ENCODE results near the gene XYLT1. TPM values are rescaled to one million over a fixed set of nuclear protein-coding genes. Genes with fewer than 3 reads are reported as not detected.

XYLT1 gene
- total RNA-seq, 1 experiment from 2014 or later: 25.0 TPM

DNA sequence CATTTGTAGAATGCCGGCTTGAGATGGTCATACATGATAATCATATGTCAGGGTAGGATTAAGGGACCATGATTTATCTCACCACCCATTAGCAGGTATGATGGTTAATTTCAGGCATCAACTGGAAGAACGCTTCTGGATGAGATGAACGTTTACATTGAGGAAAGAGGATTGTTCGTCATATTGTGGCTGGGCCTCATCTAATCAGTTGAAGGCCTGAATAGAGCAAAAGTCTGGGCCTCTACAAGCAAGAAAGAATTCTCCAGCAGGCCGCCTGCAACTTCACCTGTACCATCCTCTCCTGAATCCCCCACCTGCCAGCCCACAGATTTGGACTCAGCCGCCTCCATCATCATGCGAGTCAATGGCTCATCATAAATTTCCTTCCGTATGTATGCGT lies 30.6 kb upstream of the XYLT1 start:
- CTCF ChIA-PET: no interaction called here
- Mint-ChIP-seq H3K36me3 (peaks cover 7% of the 10 kb centered on the region; the same call in 1 of the 2 replicates), H3K9me3 (peaks cover 19% of the 10 kb centered on the region), H3K27ac (no peak overlapping the region), H3K27me3 (ENCODE audit: low read depth) (no peaks in the 10 kb centered on the region; the same call in 1 of the 2 replicates), H3K4me3 (no peak overlapping the region), H3K4me1 (peaks cover 6% of the 10 kb centered on the region)
- DNase-seq (ENCODE audit: low spot score): no peak
- no peak for ATAC-seq
- TF ChIP-seq GABPB1 (CRISPR knock-in tag; IDR thresholded peaks at IDR 0.05): no peak
- TF ChIP-seq, protein P1, sequence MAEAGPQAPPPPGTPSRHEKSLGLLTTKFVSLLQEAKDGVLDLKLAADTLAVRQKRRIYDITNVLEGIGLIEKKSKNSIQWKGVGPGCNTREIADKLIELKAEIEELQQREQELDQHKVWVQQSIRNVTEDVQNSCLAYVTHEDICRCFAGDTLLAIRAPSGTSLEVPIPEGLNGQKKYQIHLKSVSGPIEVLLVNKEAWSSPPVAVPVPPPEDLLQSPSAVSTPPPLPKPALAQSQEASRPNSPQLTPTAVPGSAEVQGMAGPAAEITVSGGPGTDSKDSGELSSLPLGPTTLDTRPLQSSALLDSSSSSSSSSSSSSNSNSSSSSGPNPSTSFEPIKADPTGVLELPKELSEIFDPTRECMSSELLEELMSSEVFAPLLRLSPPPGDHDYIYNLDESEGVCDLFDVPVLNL (CRISPR knock-in tag; IDR thresholded peaks at IDR 0.05; ENCODE audit: borderline replicate concordance, low read depth): no peak
- TF ChIP-seq, protein P2, sequence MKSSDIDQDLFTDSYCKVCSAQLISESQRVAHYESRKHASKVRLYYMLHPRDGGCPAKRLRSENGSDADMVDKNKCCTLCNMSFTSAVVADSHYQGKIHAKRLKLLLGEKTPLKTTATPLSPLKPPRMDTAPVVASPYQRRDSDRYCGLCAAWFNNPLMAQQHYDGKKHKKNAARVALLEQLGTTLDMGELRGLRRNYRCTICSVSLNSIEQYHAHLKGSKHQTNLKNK (CRISPR knock-in tag; IDR thresholded peaks at IDR 0.05): no peak
- no peak for TF ChIP-seq GTF2I (CRISPR knock-in tag; conservative IDR thresholded peaks at IDR 0.05)
- TF ChIP-seq, protein P3, sequence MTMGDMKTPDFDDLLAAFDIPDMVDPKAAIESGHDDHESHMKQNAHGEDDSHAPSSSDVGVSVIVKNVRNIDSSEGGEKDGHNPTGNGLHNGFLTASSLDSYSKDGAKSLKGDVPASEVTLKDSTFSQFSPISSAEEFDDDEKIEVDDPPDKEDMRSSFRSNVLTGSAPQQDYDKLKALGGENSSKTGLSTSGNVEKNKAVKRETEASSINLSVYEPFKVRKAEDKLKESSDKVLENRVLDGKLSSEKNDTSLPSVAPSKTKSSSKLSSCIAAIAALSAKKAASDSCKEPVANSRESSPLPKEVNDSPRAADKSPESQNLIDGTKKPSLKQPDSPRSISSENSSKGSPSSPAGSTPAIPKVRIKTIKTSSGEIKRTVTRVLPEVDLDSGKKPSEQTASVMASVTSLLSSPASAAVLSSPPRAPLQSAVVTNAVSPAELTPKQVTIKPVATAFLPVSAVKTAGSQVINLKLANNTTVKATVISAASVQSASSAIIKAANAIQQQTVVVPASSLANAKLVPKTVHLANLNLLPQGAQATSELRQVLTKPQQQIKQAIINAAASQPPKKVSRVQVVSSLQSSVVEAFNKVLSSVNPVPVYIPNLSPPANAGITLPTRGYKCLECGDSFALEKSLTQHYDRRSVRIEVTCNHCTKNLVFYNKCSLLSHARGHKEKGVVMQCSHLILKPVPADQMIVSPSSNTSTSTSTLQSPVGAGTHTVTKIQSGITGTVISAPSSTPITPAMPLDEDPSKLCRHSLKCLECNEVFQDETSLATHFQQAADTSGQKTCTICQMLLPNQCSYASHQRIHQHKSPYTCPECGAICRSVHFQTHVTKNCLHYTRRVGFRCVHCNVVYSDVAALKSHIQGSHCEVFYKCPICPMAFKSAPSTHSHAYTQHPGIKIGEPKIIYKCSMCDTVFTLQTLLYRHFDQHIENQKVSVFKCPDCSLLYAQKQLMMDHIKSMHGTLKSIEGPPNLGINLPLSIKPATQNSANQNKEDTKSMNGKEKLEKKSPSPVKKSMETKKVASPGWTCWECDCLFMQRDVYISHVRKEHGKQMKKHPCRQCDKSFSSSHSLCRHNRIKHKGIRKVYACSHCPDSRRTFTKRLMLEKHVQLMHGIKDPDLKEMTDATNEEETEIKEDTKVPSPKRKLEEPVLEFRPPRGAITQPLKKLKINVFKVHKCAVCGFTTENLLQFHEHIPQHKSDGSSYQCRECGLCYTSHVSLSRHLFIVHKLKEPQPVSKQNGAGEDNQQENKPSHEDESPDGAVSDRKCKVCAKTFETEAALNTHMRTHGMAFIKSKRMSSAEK (CRISPR knock-in tag; IDR thresholded peaks at IDR 0.05; ENCODE audit: borderline replicate concordance): no peak
- TF ChIP-seq TEAD1 (CRISPR knock-in tag; IDR thresholded peaks at IDR 0.05): no peak
- TF ChIP-seq, protein P4, sequence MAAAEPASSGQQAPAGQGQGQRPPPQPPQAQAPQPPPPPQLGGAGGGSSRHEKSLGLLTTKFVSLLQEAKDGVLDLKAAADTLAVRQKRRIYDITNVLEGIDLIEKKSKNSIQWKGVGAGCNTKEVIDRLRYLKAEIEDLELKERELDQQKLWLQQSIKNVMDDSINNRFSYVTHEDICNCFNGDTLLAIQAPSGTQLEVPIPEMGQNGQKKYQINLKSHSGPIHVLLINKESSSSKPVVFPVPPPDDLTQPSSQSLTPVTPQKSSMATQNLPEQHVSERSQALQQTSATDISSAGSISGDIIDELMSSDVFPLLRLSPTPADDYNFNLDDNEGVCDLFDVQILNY (CRISPR knock-in tag; IDR thresholded peaks at IDR 0.05): no peak
- no peak for TF ChIP-seq PRRX2 (CRISPR knock-in tag; IDR thresholded peaks at IDR 0.05)
- no peak for TF ChIP-seq SMAD3 (CRISPR knock-in tag; IDR thresholded peaks at IDR 0.05; ENCODE audit: borderline replicate concordance)
- no peak for TF ChIP-seq SMAD4 (CRISPR knock-in tag; IDR thresholded peaks at IDR 0.05)
- TF ChIP-seq, protein P5, sequence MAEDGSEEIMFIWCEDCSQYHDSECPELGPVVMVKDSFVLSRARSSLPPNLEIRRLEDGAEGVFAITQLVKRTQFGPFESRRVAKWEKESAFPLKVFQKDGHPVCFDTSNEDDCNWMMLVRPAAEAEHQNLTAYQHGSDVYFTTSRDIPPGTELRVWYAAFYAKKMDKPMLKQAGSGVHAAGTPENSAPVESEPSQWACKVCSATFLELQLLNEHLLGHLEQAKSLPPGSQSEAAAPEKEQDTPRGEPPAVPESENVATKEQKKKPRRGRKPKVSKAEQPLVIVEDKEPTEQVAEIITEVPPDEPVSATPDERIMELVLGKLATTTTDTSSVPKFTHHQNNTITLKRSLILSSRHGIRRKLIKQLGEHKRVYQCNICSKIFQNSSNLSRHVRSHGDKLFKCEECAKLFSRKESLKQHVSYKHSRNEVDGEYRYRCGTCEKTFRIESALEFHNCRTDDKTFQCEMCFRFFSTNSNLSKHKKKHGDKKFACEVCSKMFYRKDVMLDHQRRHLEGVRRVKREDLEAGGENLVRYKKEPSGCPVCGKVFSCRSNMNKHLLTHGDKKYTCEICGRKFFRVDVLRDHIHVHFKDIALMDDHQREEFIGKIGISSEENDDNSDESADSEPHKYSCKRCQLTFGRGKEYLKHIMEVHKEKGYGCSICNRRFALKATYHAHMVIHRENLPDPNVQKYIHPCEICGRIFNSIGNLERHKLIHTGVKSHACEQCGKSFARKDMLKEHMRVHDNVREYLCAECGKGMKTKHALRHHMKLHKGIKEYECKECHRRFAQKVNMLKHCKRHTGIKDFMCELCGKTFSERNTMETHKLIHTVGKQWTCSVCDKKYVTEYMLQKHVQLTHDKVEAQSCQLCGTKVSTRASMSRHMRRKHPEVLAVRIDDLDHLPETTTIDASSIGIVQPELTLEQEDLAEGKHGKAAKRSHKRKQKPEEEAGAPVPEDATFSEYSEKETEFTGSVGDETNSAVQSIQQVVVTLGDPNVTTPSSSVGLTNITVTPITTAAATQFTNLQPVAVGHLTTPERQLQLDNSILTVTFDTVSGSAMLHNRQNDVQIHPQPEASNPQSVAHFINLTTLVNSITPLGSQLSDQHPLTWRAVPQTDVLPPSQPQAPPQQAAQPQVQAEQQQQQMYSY (CRISPR knock-in tag; IDR thresholded peaks at IDR 0.05): no peak
- TF ChIP-seq, protein P6, sequence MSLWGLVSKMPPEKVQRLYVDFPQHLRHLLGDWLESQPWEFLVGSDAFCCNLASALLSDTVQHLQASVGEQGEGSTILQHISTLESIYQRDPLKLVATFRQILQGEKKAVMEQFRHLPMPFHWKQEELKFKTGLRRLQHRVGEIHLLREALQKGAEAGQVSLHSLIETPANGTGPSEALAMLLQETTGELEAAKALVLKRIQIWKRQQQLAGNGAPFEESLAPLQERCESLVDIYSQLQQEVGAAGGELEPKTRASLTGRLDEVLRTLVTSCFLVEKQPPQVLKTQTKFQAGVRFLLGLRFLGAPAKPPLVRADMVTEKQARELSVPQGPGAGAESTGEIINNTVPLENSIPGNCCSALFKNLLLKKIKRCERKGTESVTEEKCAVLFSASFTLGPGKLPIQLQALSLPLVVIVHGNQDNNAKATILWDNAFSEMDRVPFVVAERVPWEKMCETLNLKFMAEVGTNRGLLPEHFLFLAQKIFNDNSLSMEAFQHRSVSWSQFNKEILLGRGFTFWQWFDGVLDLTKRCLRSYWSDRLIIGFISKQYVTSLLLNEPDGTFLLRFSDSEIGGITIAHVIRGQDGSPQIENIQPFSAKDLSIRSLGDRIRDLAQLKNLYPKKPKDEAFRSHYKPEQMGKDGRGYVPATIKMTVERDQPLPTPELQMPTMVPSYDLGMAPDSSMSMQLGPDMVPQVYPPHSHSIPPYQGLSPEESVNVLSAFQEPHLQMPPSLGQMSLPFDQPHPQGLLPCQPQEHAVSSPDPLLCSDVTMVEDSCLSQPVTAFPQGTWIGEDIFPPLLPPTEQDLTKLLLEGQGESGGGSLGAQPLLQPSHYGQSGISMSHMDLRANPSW (CRISPR knock-in tag; conservative IDR thresholded peaks at IDR 0.05; ENCODE audit: low read depth): no peak
- TF ChIP-seq, protein P7, sequence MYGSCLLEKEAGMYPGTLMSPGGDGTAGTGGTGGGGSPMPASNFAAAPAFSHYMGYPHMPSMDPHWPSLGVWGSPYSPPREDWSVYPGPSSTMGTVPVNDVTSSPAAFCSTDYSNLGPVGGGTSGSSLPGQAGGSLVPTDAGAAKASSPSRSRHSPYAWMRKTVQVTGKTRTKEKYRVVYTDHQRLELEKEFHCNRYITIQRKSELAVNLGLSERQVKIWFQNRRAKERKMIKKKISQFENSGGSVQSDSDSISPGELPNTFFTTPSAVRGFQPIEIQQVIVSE (CRISPR knock-in tag; IDR thresholded peaks at IDR 0.05; ENCODE audit: borderline replicate concordance): no peak
- TF ChIP-seq, protein P8, sequence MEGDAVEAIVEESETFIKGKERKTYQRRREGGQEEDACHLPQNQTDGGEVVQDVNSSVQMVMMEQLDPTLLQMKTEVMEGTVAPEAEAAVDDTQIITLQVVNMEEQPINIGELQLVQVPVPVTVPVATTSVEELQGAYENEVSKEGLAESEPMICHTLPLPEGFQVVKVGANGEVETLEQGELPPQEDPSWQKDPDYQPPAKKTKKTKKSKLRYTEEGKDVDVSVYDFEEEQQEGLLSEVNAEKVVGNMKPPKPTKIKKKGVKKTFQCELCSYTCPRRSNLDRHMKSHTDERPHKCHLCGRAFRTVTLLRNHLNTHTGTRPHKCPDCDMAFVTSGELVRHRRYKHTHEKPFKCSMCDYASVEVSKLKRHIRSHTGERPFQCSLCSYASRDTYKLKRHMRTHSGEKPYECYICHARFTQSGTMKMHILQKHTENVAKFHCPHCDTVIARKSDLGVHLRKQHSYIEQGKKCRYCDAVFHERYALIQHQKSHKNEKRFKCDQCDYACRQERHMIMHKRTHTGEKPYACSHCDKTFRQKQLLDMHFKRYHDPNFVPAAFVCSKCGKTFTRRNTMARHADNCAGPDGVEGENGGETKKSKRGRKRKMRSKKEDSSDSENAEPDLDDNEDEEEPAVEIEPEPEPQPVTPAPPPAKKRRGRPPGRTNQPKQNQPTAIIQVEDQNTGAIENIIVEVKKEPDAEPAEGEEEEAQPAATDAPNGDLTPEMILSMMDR (IDR thresholded peaks at IDR 0.05): no peak
- TF ChIP-seq, protein P9, sequence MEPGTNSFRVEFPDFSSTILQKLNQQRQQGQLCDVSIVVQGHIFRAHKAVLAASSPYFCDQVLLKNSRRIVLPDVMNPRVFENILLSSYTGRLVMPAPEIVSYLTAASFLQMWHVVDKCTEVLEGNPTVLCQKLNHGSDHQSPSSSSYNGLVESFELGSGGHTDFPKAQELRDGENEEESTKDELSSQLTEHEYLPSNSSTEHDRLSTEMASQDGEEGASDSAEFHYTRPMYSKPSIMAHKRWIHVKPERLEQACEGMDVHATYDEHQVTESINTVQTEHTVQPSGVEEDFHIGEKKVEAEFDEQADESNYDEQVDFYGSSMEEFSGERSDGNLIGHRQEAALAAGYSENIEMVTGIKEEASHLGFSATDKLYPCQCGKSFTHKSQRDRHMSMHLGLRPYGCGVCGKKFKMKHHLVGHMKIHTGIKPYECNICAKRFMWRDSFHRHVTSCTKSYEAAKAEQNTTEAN (CRISPR knock-in tag; IDR thresholded peaks at IDR 0.05): no peak
- no peak for TF ChIP-seq ZNF671 (CRISPR knock-in tag; IDR thresholded peaks at IDR 0.05)
- POLR2A ChIA-PET: no interaction called here
